ENCODE results near the gene RCAN2.

- TF ChIP-seq CTCF (IDR thresholded peaks at IDR 0.05), result no peak
- TF ChIP-seq POLR2A (IDR thresholded peaks at IDR 0.05), result no peak
- no peak for TF ChIP-seq EP300 (IDR thresholded peaks at IDR 0.05)
Measured at GRCh38 chr6:46421939-46422338, 69.3 kb downstream of the RCAN2 start.

Measured in upper lobe of left lung (tissue), 4 donors.